COR-L47 (cell line): ENCODE measurements around the gene RUNX3.

Experiments used
- DNase-seq: peaks from one replicate; lab custom pipeline; 2025; lab: John Stamatoyannopoulos, UW

The RUNX3 gene

GRCh38 chr1:24963099-24963872 lies 33.2 kb upstream of the RUNX3 start:
- DNase-seq = no peak

GRCh38 chr1:24961961-24962861 lies 32.1 kb upstream of the RUNX3 start:
- DNase-seq = no peak

- DNase-seq = no peak
These were observed 31.3 kb upstream of the RUNX3 start for GRCh38 chr1:24961334-24961733.

DNA sequence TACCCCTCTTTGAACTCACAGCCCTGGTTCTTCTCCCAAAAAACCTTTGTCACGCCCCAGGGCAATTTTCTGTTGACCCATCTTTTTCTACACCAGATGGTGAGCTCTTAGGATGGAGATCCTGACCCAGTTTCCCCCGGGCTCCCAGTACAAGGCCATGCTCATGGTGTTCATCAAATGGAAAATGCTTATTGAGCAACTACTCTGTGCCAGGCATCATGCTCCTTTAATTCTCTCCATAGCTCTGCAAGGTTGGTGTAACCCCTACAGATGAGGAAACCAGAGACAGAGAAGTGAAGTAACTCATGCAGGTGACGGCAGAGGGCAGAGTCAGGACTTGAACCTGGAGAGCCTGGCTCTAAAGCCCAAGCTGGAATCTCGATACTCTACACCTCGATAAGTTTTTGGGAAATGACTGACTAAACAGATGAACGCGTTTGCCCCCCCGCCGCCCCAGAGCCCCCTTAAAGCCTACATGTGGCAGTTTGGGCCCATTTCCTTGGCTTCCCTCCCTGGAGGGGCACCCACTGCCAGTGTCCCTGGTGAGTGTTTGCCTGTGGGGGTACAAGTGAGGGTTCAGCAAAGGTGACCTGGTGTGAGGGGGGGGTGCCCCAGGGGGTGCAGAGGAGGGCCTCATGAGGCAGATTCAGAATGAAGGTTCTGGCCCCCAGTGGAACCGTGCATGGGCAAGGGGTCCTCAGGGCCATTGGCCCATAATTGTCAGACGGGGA lies 30.2 kb upstream of the RUNX3 start:
- DNase-seq = no peak

GRCh38 chr1:24959623-24959975 lies 29.5 kb upstream of the RUNX3 start:
- DNase-seq = no peak

- DNase-seq = no peak
These were observed 28.9 kb upstream of the RUNX3 start for GRCh38 chr1:24958766-24959622.

GRCh38 chr1:24957808-24958752 lies 28.0 kb upstream of the RUNX3 start:
- no peak for DNase-seq

GRCh38 chr1:24957016-24957807 lies 27.1 kb upstream of the RUNX3 start:
- no peak for DNase-seq

GRCh38 chr1:24955779-24956365 lies 25.8 kb upstream of the RUNX3 start:
- DNase-seq = no peak

- DNase-seq = no peak
These were observed 25.1 kb upstream of the RUNX3 start for GRCh38 chr1:24955161-24955560.

GRCh38 chr1:24954631-24955030 lies 24.6 kb upstream of the RUNX3 start:
- DNase-seq = no peak

DNA sequence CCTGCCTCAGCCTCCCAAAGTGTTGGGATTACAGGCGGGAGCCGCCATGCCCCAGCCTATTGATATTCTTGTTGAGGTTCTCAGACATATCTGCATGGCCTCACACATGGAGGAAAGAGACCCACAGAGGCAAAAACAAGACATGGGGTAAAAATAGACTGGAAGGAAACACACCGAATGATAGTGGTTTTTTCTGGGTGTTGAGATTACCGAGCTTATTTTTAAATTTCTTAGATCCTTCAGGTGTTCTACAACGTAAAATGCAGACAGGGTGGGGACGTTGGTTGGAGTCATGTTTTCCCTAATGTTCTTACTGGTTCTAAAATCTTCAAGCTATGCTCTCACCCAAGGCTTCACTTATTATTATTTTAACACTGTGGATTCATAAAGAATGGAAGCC lies 23.9 kb upstream of the RUNX3 start:
- no peak for DNase-seq

- DNase-seq = no peak
These were observed 22.4 kb upstream of the RUNX3 start for GRCh38 chr1:24952413-24952841.

DNA sequence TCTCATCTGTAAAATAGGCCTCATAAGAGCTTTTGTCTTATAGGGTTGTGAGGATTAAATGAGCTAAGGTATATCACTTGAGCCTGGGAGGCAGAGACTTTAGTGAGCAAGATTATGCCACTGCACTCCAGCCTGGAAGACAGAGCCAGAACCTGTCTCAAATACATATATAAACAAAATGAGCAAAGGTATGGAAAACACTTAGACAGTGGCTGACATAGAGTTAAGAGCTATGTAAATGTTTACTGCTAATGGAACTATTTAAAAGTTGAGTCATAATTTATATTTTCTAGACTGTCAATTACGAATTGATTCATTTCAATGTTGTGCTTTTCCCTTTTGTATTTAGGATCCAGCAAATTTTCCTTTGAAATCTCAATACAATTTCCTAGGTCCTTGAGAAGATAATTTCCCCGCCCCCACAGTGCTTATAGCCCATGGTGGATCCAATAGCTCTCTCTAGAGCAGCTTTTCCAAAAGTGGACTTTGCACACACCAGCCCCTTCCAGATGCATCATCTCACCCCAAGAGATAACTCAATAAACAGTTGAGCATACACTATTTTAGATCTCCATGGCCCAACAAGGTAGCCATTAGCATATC lies 21.8 kb upstream of the RUNX3 start:
- DNase-seq = no peak

- DNase-seq = no peak
These were observed 21.3 kb upstream of the RUNX3 start for GRCh38 chr1:24951337-24951736.

- DNase-seq = no peak
These were observed 19.3 kb upstream of the RUNX3 start for GRCh38 chr1:24949331-24949881.

GRCh38 chr1:24948079-24948827 lies 18.2 kb upstream of the RUNX3 start:
- DNase-seq = no peak
